Liver (tissue), 9 donors: ENCODE data around the gene LAYN. TPM values are rescaled to one million over a fixed set of nuclear protein-coding genes. Genes with fewer than 3 reads are reported as not detected.

Experiments used
- DNase-seq: peaks from one replicate; pipeline ENCODE4 v3.0.0-alpha.2; 2017; ENCODE audit warnings: low spot score
- H3K27ac ChIP-seq, 2 donors: one replicate each; pipeline ENCODE4 v1.7.0; 2013; ENCODE audit warnings: inconsistent platforms in 2 of 2, low read length in 2 of 2, control low read depth in 1 of 2, low read depth in 1 of 2, mild to moderate bottlenecking in 1 of 2
- H3K27me3 ChIP-seq, 4 donors: one replicate each; pipeline versions ENCODE4 v1.6.1 to v1.7.0; 2013; ENCODE audit warnings: low read length in 3 of 4, inconsistent platforms in 1 of 4, mild to moderate bottlenecking in 1 of 4, moderate library complexity in 1 of 4; ENCODE audit not compliant: control insufficient read depth in 4 of 4, insufficient read depth in 4 of 4
- H3K36me3 ChIP-seq, 4 donors: one replicate each; pipeline versions ENCODE4 v1.6.1 to v1.7.0; 2013; ENCODE audit warnings: low read length in 3 of 4, mild to moderate bottlenecking in 3 of 4, low read depth in 1 of 4, moderate library complexity in 1 of 4; ENCODE audit not compliant: control insufficient read depth in 4 of 4, insufficient read depth in 3 of 4
- H3K4me1 ChIP-seq, 4 donors: one replicate each; pipeline versions ENCODE4 v1.6.1 to v1.7.0; 2013; ENCODE audit warnings: low read length in 3 of 4, mild to moderate bottlenecking in 3 of 4, moderate library complexity in 1 of 4; ENCODE audit not compliant: control insufficient read depth in 4 of 4, insufficient read depth in 4 of 4
- H3K4me3 ChIP-seq, 3 donors: one replicate each; pipeline versions ENCODE4 v1.6.1 to v1.7.0; 2013; ENCODE audit warnings: low read length in 3 of 3, control low read depth in 1 of 3, low read depth in 1 of 3, mild to moderate bottlenecking in 1 of 3
- H3K9ac ChIP-seq, 2 donors: one replicate each; pipeline ENCODE4 v1.7.0; 2013; ENCODE audit warnings: low read length in 2 of 2, mild to moderate bottlenecking in 2 of 2, moderate library complexity in 2 of 2, control low read depth in 1 of 2, low read depth in 1 of 2
- H3K9me3 ChIP-seq, 4 donors: one replicate each; pipeline versions ENCODE4 v1.6.1 to v1.7.0; 2013; ENCODE audit warnings: low read length in 3 of 4; ENCODE audit not compliant: control insufficient read depth in 4 of 4
- EGR1 ChIP-seq, 2 donors: IDR thresholded peaks; 2 replicates each; pipeline ENCODE4 v1.6.1; 2016 to 2018; ENCODE audit warnings: antibody characterized with exemption in 2 of 2, low read depth in 2 of 2
- FOXA1 ChIP-seq: IDR thresholded peaks from 2 replicates; pipeline ENCODE4 v1.6.1; 2016; ENCODE audit warnings: antibody characterized with exemption
- FOXA2 ChIP-seq: IDR thresholded peaks from 2 replicates; pipeline ENCODE4 v1.6.1; 2016; ENCODE audit warnings: antibody characterized with exemption
- HNF4G ChIP-seq: IDR thresholded peaks from 2 replicates; pipeline ENCODE4 v1.6.1; 2016; ENCODE audit warnings: antibody characterized with exemption
- JUND ChIP-seq, 2 donors: IDR thresholded peaks; 2 replicates each; pipeline ENCODE4 v1.6.1; 2016; ENCODE audit warnings: antibody characterized with exemption in 2 of 2
- NR2F2 ChIP-seq: IDR thresholded peaks from 2 replicates; pipeline ENCODE4 v1.6.1; 2016; ENCODE audit warnings: antibody characterized with exemption
- RAD21 ChIP-seq, 2 donors: IDR thresholded peaks; 2 replicates each; pipeline ENCODE4 v1.6.1; 2016; ENCODE audit warnings: antibody characterized with exemption in 2 of 2, mild to moderate bottlenecking in 2 of 2
- RXRA ChIP-seq, 2 donors: IDR thresholded peaks; 2 replicates each; pipeline ENCODE4 v1.6.1; 2017 to 2018; ENCODE audit warnings: antibody characterized with exemption in 2 of 2, mild to moderate bottlenecking in 1 of 2
- TAF1 ChIP-seq: conservative IDR thresholded peaks from 2 replicates; pipeline ENCODE4 v1.6.1; 2016; ENCODE audit warnings: antibody characterized with exemption, mild to moderate bottlenecking
- WGBS: extraction: QIAGEN DNeasy Blood & Tissue Kit; methylation state at CpG from one replicate; pipeline ENCODE4 v1.1.7; 2013; 5-methylcytosine and 5-hydroxymethylcytosine counted together
- polyA plus RNA-seq, 2 donors: library from polyadenylated mRNA; stranded (reverse) in 1 of 2; unstranded in 1 of 2; fragments of 200-250 nt in 1 of 2; fragments of >200 nt in 1 of 2; fragmentation: Nextera tagmentation in 1 of 2; extraction: Ambion mirVana in 1 of 2; gene quantifications; one replicate each; pipeline versions ENCODE4 v1.2.1 to v1.2.3, GENCODE V29; 2013 to 2015
- total RNA-seq, 2 donors: library from RNA; depleted of rRNA; stranded (reverse); fragments of >200 nt; gene quantifications; one replicate each; pipeline ENCODE4 v1.2.3, GENCODE V29; 2014
- TF ChIP-seq, protein P1 (sequence below): fragments of 150-350 bp; IDR thresholded peaks from 2 replicates; pipeline ENCODE4 v1.5.1; 2017; ENCODE audit warnings: improper control_type of control experiment, low read depth, low read length; ENCODE audit not compliant: missing input control
- TF ChIP-seq, protein P2 (sequence below): IDR thresholded peaks from 2 replicates; pipeline ENCODE4 v1.6.1; 2016; ENCODE audit warnings: antibody characterized with exemption
- TF ChIP-seq, protein P3 (sequence below): IDR thresholded peaks from 2 replicates; pipeline ENCODE4 v1.6.1; 2016; ENCODE audit warnings: antibody characterized with exemption
- TF ChIP-seq, protein P4 (sequence below): IDR thresholded peaks from 2 replicates; pipeline ENCODE4 v1.6.1; 2016; ENCODE audit warnings: antibody characterized with exemption
- donor health status: healthy.
- donor health status: healthy.
- donor health status: healthy.
- donor health status: healthy.
- donor health status: healthy.

LAYN gene
- total and polyA plus RNA-seq, 4 donors = 0.43 to 0.98 (median 0.88) TPM

DNA sequence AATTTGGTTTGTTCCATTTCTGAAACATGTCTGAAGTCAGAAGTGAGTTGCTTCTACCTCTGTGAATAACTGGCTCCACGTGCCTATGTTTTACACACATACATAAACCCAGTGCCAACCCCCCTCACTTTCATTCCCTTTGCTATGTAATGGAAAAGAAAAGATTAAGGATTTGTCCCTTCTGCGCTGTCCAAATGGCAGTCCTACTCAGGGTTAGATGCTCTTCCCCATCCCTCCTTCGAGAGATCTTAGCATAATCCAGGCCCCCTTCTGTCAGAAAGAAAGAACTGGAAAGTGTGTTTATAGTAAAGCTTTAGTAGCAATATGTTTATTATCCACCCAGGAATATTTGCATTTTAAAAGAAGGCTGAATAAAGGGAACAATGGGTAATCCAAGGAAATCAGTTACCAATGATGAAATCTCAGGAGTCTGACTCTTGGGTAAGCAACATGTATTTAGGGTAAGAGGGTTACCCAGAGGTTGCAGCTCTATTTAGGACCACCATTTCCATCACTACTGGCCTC, 3.1 kb upstream of the LAYN start:
- no peak overlapping the region for H3K4me3 ChIP-seq
- 66% methylated on average over 3 of the region's 3 CpGs for WGBS
- H3K9ac ChIP-seq = no peak overlapping the region
- no peaks in the 10 kb centered on the region for H3K36me3 ChIP-seq
- TF ChIP-seq FOXA2 (no peak), FOXA1 (no peak), RXRA (IDR thresholded peaks at IDR 0.05) (no peak), RAD21 (IDR thresholded peaks at IDR 0.05) (no peak)
- H3K9me3 ChIP-seq = no peaks in the 10 kb centered on the region
- no peak overlapping the region for H3K27ac ChIP-seq
- no peak for DNase-seq
- peaks cover 0 to 22% (median 11%) of the 10 kb centered on the region in 4 donors for H3K4me1 ChIP-seq
- peaks cover 0 to 4% (median 1%) of the 10 kb centered on the region in 4 donors for H3K27me3 ChIP-seq

DNA sequence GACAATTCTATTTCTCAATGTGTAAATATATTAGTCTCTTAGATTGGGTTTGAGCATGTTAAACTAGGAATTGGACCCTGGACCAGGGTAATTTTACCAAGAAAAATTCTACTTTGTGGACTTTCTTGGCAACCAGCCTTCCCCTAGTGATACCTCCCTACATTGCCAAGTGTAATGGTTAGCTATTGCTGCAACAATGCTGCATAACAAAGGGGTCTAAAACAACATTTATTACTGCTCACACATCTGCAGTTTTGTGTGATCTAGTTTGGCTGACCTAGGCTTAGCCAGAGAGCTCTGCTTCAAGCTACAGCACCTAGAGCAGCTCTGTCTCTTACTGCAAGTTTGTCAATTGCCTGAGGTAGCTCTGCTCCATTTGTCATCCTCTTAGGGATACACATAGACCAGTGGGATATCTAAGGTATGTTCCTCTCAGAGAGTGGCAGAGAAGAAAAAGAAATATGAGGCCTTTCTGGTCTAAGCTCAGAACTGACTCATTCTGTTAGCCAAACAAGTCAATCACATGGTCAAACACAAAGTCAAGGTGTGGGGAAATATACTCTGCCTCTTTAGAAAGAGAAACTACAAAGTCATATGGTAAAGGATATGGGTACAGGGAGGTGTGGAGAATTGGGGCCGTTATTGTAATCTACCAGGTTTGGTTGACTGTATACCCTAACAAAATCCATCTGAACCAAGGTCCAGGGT, 2.0 kb upstream of the LAYN start:
- Histone ChIP-seq H3K9ac (no peak overlapping the region), H3K36me3 (no peaks in the 10 kb centered on the region), H3K27ac (no peak overlapping the region), H3K4me1 (peaks cover 0 to 22% (median 11%) of the 10 kb centered on the region in 4 donors), H3K9me3 (no peaks in the 10 kb centered on the region), H3K4me3 (no peak overlapping the region), H3K27me3 (peaks cover 0 to 4% (median 1%) of the 10 kb centered on the region in 4 donors)
- TF ChIP-seq, protein P1, sequence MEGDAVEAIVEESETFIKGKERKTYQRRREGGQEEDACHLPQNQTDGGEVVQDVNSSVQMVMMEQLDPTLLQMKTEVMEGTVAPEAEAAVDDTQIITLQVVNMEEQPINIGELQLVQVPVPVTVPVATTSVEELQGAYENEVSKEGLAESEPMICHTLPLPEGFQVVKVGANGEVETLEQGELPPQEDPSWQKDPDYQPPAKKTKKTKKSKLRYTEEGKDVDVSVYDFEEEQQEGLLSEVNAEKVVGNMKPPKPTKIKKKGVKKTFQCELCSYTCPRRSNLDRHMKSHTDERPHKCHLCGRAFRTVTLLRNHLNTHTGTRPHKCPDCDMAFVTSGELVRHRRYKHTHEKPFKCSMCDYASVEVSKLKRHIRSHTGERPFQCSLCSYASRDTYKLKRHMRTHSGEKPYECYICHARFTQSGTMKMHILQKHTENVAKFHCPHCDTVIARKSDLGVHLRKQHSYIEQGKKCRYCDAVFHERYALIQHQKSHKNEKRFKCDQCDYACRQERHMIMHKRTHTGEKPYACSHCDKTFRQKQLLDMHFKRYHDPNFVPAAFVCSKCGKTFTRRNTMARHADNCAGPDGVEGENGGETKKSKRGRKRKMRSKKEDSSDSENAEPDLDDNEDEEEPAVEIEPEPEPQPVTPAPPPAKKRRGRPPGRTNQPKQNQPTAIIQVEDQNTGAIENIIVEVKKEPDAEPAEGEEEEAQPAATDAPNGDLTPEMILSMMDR = no peak
- TF ChIP-seq JUND (IDR thresholded peaks at IDR 0.05) (no peak), TAF1 (no peak), RAD21 (IDR thresholded peaks at IDR 0.05) (no peak), FOXA1 (no peak), NR2F2 (no peak), EGR1 (IDR thresholded peaks at IDR 0.05; ENCODE audit: low read depth in 2 of 2) (no peak), HNF4G (no peak)
- TF ChIP-seq, protein P2, sequence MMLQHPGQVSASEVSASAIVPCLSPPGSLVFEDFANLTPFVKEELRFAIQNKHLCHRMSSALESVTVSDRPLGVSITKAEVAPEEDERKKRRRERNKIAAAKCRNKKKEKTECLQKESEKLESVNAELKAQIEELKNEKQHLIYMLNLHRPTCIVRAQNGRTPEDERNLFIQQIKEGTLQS = no peak
- 84% methylated on average over 1 of the region's 1 CpG for WGBS
- no peak for DNase-seq

DNA sequence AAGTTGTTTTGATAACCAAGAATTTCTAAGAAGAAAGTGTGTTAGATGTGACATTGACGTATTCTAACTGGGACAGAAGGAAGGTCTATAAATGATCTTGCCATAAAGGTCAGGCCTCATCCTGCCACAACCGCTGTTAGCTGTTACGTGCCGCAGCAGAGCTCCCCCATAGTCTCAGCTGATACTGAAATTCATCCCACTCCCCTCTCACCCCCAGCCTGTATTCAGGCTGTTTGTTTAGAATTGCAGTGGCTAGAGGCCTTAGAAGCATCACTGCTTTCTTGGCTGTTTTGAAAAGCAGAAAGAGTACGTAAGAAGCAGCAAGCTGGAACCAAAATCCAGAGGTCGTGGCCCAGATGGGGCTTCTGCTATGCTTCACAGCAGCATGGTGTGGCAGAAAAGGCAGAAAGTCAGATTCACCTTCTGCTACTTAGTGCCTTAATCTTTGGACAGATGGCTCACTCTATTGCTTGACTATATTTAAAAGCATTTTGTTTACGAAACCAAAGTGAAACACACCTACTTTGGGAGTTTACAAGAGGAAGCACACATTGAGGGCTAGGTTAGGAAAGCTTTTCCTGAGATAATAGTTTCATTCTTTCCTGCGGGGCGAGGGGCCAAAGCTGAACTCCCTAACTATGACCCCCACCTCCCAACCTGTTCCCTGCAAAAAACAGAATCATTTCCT, 950 bp upstream of the LAYN start:
- TF ChIP-seq RXRA (IDR thresholded peaks at IDR 0.05) = no peak
- TF ChIP-seq, protein P2 = no peak
- TF ChIP-seq EGR1 (IDR thresholded peaks at IDR 0.05; ENCODE audit: low read depth in 2 of 2) = no peak
- TF ChIP-seq, protein P3, sequence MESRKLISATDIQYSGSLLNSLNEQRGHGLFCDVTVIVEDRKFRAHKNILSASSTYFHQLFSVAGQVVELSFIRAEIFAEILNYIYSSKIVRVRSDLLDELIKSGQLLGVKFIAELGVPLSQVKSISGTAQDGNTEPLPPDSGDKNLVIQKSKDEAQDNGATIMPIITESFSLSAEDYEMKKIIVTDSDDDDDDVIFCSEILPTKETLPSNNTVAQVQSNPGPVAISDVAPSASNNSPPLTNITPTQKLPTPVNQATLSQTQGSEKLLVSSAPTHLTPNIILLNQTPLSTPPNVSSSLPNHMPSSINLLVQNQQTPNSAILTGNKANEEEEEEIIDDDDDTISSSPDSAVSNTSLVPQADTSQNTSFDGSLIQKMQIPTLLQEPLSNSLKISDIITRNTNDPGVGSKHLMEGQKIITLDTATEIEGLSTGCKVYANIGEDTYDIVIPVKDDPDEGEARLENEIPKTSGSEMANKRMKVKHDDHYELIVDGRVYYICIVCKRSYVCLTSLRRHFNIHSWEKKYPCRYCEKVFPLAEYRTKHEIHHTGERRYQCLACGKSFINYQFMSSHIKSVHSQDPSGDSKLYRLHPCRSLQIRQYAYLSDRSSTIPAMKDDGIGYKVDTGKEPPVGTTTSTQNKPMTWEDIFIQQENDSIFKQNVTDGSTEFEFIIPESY = no peak
- TF ChIP-seq, protein P1 = no peak
- TF ChIP-seq, protein P4, sequence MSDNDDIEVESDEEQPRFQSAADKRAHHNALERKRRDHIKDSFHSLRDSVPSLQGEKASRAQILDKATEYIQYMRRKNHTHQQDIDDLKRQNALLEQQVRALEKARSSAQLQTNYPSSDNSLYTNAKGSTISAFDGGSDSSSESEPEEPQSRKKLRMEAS = no peak
- H3K27me3 ChIP-seq = peaks cover 0 to 4% (median 1%) of the 10 kb centered on the region in 4 donors
- no peak overlapping the region for H3K4me3 ChIP-seq
- 88% methylated on average over 9 of the region's 9 CpGs for WGBS
- no peaks in the 10 kb centered on the region for H3K36me3 ChIP-seq
- H3K4me1 ChIP-seq = peaks cover 0 to 22% (median 11%) of the 10 kb centered on the region in 4 donors
- no peak overlapping the region for H3K27ac ChIP-seq
- no peaks in the 10 kb centered on the region for H3K9me3 ChIP-seq
- no peak overlapping the region for H3K9ac ChIP-seq
- no peak for DNase-seq
